Neural cell (in vitro differentiated cells): ENCODE results near the gene OXLD1. TPM values are rescaled to one million over a fixed set of nuclear protein-coding genes. Genes with fewer than 3 reads are reported as not detected.

Experiments used
- H2AFZ ChIP-seq: fragments of 200-600, 300-800 bp; sonication (generic), shearing (Covaris generic); 2 replicates; pipeline ENCODE4 v1.6.0; 2014; ENCODE audit warnings: low read depth, mild to moderate bottlenecking, antibody characterized with exemption, low read length, moderate library complexity
- H3F3A ChIP-seq: fragments of 200-600 bp; shearing (Covaris generic); 2 replicates; pipeline ENCODE4 v1.6.1; 2016; ENCODE audit warnings: mild to moderate bottlenecking, moderate library complexity, mixed read lengths, antibody characterized with exemption, low read length; ENCODE audit not compliant: insufficient read depth, poor library complexity, severe bottlenecking
- H3K27ac ChIP-seq: fragments of 200-600, 300-800 bp; sonication (generic), shearing (Covaris generic); 2 replicates; pipeline ENCODE4 v1.5.1; 2014; ENCODE audit warnings: mild to moderate bottlenecking, low read length, moderate library complexity
- H3K27me3 ChIP-seq: fragments of 300-800, 200-600 bp; sonication (generic), shearing (Covaris generic); 2 replicates; pipeline ENCODE4 v1.6.0; 2014; ENCODE audit warnings: mild to moderate bottlenecking, low read depth, low read length, moderate library complexity; ENCODE audit not compliant: insufficient read depth
- H3K36me3 ChIP-seq: fragments of 300-800, 200-600 bp; sonication (generic), shearing (Covaris generic); 2 replicates; pipeline ENCODE4 v1.5.1; 2014; ENCODE audit warnings: mild to moderate bottlenecking, antibody characterized with exemption, low read length, moderate library complexity; ENCODE audit not compliant: insufficient read depth
- H3K4me2 ChIP-seq: fragments of 300-800, 200-600 bp; sonication (generic), shearing (Covaris generic); 2 replicates; pipeline ENCODE4 v1.6.0; 2014; ENCODE audit warnings: mild to moderate bottlenecking, low read length
- H3K4me3 ChIP-seq: fragments of 300-800, 200-600 bp; sonication (generic), shearing (Covaris generic); 2 replicates; pipeline ENCODE4 v1.5.1; 2014; ENCODE audit warnings: mild to moderate bottlenecking, low read length, moderate library complexity
- H3K79me2 ChIP-seq: fragments of 200-600 bp; shearing (Covaris generic); replicated peaks from 2 replicates; pipeline ENCODE4 v1.6.0; 2014; ENCODE audit warnings: mild to moderate bottlenecking, low read length, moderate library complexity; ENCODE audit not compliant: insufficient read depth
- H3K9ac ChIP-seq: fragments of 300-800, 200-600 bp; sonication (generic), shearing (Covaris generic); 2 replicates; pipeline ENCODE4 v1.6.1; 2016; ENCODE audit warnings: mild to moderate bottlenecking, low read length, mixed read lengths
- H3K9me2 ChIP-seq: fragments of 200-600 bp; shearing (Covaris generic); 2 replicates; pipeline ENCODE4 v1.6.1; 2016; ENCODE audit warnings: mild to moderate bottlenecking, low read length, mixed read lengths; ENCODE audit not compliant: insufficient read depth
- H3K9me3 ChIP-seq: fragments of 200-600, 300-800 bp; sonication (generic), shearing (Covaris generic); 2 replicates; pipeline ENCODE4 v1.6.1; 2016; ENCODE audit warnings: mild to moderate bottlenecking, mixed run types, low read length, moderate library complexity, mixed read lengths
- H4K20me1 ChIP-seq: fragments of 200-600 bp; shearing (Covaris generic); 2 replicates; pipeline ENCODE4 v1.6.1; 2016; ENCODE audit warnings: mild to moderate bottlenecking, mixed run types; ENCODE audit not compliant: insufficient read depth
- EP300 ChIP-seq: fragments of 450-650 bp; conservative IDR thresholded peaks from 2 replicates; pipeline ENCODE4 v1.6.1; 2014; ENCODE audit warnings: antibody characterized with exemption, mild to moderate bottlenecking, moderate library complexity; ENCODE audit not compliant: poor library complexity, severe bottlenecking
- EZH2 ChIP-seq: fragments of 200-600, 300-800 bp; shearing (Covaris generic), sonication (generic); IDR thresholded peaks from 2 replicates; pipeline ENCODE4 v1.6.1; 2014; ENCODE audit warnings: antibody characterized with exemption, low read length, borderline replicate concordance, mild to moderate bottlenecking; ENCODE audit not compliant: insufficient read depth, poor library complexity, severe bottlenecking
- MXI1 ChIP-seq: fragments of 450-650 bp; conservative IDR thresholded peaks from 2 replicates; pipeline ENCODE4 v1.6.1; 2014; ENCODE audit warnings: antibody characterized with exemption, mild to moderate bottlenecking; ENCODE audit not compliant: poor library complexity, severe bottlenecking
- POLR2AphosphoS5 ChIP-seq: IDR thresholded peaks from 2 replicates; pipeline ENCODE4 v1.6.1; 2012
- RAD21 ChIP-seq: fragments of 450-650 bp; conservative IDR thresholded peaks from 2 replicates; pipeline ENCODE4 v1.6.1; 2014; ENCODE audit warnings: antibody characterized with exemption, mild to moderate bottlenecking, moderate library complexity
- SMC3 ChIP-seq: fragments of 450-650 bp; conservative IDR thresholded peaks from 2 replicates; pipeline ENCODE4 v1.6.1; 2014; ENCODE audit warnings: antibody characterized with exemption, mild to moderate bottlenecking, moderate library complexity; ENCODE audit not compliant: poor library complexity
- TAF1 ChIP-seq: IDR thresholded peaks from 2 replicates; pipeline ENCODE4 v1.6.1; 2012; ENCODE audit warnings: low read depth
- polyA plus RNA-seq: library from polyadenylated mRNA; depleted of rRNA; stranded (reverse); fragments of >200 nt; gene quantifications from 2 replicates; pipeline ENCODE4 v1.2.3, GENCODE V29; 2014
- TF ChIP-seq, protein P1 (sequence below): fragments of 450-650 bp; IDR thresholded peaks from 2 replicates; pipeline ENCODE4 v1.5.1; 2014; ENCODE audit warnings: antibody characterized with exemption, mild to moderate bottlenecking, moderate library complexity; ENCODE audit not compliant: poor library complexity, severe bottlenecking
- TF ChIP-seq, protein P2 (sequence below): IDR thresholded peaks from 2 replicates; pipeline ENCODE4 v1.6.1; 2012; ENCODE audit warnings: borderline replicate concordance

The OXLD1 gene
- polyA plus RNA-seq, 1 donor from 2014 or later, result 61.0 TPM

DNA sequence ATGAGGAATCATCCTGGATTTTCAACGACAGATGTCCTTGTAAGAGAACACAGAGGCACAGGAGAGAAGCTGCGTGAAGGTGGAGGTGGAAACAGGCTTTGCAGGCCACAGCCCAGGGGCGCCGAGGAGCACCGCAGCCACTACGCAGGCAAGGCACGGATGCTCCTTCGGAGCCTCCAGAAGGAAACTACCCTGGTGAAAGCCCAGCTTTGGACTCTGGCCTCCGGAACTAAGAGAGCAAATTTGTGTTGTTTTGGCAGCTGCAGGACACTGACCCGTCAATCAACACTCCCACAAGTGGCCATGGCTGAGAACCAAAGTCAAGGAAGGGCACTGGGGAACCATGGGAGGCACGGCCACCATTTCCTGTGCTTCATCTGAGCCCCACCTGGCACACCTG is 13.7 kb upstream of the OXLD1 start:
- Histone ChIP-seq H3K27ac (no peak overlapping the region), H3F3A (no peaks in the 10 kb centered on the region), H3K4me3 (no peak overlapping the region), H3K9me2 (no peaks in the 10 kb centered on the region), H3K9ac (no peak overlapping the region), H3K9me3 (no peaks in the 10 kb centered on the region), H3K36me3 (no peaks in the 10 kb centered on the region), H3K27me3 (no peaks in the 10 kb centered on the region), H4K20me1 (peaks cover 4% of the 10 kb centered on the region), H2AFZ (no peak overlapping the region), H3K4me2 (no peak overlapping the region), H3K79me2 (peaks cover 32% of the 10 kb centered on the region)
- TF ChIP-seq, protein P1, sequence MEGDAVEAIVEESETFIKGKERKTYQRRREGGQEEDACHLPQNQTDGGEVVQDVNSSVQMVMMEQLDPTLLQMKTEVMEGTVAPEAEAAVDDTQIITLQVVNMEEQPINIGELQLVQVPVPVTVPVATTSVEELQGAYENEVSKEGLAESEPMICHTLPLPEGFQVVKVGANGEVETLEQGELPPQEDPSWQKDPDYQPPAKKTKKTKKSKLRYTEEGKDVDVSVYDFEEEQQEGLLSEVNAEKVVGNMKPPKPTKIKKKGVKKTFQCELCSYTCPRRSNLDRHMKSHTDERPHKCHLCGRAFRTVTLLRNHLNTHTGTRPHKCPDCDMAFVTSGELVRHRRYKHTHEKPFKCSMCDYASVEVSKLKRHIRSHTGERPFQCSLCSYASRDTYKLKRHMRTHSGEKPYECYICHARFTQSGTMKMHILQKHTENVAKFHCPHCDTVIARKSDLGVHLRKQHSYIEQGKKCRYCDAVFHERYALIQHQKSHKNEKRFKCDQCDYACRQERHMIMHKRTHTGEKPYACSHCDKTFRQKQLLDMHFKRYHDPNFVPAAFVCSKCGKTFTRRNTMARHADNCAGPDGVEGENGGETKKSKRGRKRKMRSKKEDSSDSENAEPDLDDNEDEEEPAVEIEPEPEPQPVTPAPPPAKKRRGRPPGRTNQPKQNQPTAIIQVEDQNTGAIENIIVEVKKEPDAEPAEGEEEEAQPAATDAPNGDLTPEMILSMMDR, result no peak
- TF ChIP-seq TAF1 (no peak), EZH2 (no peak), SMC3 (no peak), MXI1 (no peak), RAD21 (no peak), EP300 (no peak), POLR2AphosphoS5 (no peak)
- TF ChIP-seq, protein P2, sequence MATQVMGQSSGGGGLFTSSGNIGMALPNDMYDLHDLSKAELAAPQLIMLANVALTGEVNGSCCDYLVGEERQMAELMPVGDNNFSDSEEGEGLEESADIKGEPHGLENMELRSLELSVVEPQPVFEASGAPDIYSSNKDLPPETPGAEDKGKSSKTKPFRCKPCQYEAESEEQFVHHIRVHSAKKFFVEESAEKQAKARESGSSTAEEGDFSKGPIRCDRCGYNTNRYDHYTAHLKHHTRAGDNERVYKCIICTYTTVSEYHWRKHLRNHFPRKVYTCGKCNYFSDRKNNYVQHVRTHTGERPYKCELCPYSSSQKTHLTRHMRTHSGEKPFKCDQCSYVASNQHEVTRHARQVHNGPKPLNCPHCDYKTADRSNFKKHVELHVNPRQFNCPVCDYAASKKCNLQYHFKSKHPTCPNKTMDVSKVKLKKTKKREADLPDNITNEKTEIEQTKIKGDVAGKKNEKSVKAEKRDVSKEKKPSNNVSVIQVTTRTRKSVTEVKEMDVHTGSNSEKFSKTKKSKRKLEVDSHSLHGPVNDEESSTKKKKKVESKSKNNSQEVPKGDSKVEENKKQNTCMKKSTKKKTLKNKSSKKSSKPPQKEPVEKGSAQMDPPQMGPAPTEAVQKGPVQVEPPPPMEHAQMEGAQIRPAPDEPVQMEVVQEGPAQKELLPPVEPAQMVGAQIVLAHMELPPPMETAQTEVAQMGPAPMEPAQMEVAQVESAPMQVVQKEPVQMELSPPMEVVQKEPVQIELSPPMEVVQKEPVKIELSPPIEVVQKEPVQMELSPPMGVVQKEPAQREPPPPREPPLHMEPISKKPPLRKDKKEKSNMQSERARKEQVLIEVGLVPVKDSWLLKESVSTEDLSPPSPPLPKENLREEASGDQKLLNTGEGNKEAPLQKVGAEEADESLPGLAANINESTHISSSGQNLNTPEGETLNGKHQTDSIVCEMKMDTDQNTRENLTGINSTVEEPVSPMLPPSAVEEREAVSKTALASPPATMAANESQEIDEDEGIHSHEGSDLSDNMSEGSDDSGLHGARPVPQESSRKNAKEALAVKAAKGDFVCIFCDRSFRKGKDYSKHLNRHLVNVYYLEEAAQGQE, result no peak

DNA sequence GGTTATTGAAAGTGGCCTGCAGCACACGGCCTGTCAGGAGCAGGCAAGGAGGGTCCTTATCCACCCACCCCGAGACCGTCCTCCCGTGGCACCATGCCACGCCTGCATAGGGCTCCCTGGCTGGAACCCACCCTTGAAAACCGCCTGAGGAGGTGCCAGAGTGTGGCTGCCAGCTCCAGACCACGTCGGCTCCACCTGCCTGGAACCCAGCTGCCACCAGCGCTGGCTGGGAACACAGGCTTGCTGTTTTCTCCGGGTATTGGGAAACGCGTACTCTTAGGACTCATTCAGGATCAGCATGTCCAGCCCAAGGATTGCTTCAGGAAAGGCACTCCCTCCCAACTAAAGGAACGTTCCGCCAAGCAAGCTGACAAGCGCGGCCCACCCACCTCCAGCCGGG is 10.5 kb upstream of the OXLD1 start:
- Histone ChIP-seq H3K27me3 (no peaks in the 10 kb centered on the region), H3K9me3 (no peaks in the 10 kb centered on the region), H3K9ac (no peak overlapping the region), H3F3A (no peaks in the 10 kb centered on the region), H3K79me2 (peaks cover 5% of the 10 kb centered on the region), H3K4me2 (no peak overlapping the region), H3K27ac (no peak overlapping the region), H3K36me3 (no peaks in the 10 kb centered on the region), H3K9me2 (no peaks in the 10 kb centered on the region), H3K4me3 (no peak overlapping the region), H4K20me1 (no peaks in the 10 kb centered on the region), H2AFZ (no peak overlapping the region)
- no peak for TF ChIP-seq POLR2AphosphoS5
- no peak for TF ChIP-seq TAF1
- TF ChIP-seq RAD21, result no peak
- TF ChIP-seq, protein P1, result no peak
- TF ChIP-seq EZH2, result no peak
- TF ChIP-seq EP300, result no peak
- no peak for TF ChIP-seq SMC3
- no peak for TF ChIP-seq MXI1
- TF ChIP-seq, protein P2, result no peak
